NCI-H510A (cell line): Measurements from ENCODE around the gene MARS2.
"Not testable (repeated sequence)": the region's sequence is repeated elsewhere in the genome, so short reads cannot be mapped to it uniquely, and the experiment has no call there.

Source experiments
- DNase-seq: peaks from one replicate; lab custom pipeline; 2025; lab: John Stamatoyannopoulos, UW

The MARS2 gene

GRCh38 chr2:197705121-197705911, at the start of gene MARS2:
Gene MARS2, plus strand, starts transcription at chr2:197705369. Its CDS starts 37 bp downstream, at chr2:197705406.
- peak; percentile 83 for DNase-seq

DNA sequence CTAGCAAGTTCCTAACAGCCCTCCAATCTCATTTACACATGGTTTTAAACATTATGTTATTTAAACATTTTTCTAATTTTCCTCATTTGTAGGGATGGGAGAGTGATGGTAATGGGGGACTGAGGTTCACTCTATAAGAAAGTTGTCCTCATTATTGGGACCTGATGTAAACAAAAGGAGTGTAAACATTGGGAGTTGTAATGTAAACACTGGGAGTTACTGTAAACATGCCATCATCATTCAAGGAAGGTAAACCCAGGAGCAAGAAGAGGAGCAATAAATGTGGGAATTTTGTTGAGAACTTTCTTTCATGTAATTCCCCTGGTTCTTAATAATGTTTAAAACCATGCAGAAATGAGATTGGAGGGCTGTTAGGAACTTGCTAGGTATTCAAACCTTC, 47.6 kb upstream of the MARS2 start:
- no peak for DNase-seq

GRCh38 chr2:197661626-197662025, 43.5 kb upstream of the MARS2 start:
- no peak for DNase-seq

GRCh38 chr2:197666277-197666676, 38.9 kb upstream of the MARS2 start:
- DNase-seq, result no peak

GRCh38 chr2:197668296-197668695, 36.9 kb upstream of the MARS2 start:
- no peak for DNase-seq

DNA sequence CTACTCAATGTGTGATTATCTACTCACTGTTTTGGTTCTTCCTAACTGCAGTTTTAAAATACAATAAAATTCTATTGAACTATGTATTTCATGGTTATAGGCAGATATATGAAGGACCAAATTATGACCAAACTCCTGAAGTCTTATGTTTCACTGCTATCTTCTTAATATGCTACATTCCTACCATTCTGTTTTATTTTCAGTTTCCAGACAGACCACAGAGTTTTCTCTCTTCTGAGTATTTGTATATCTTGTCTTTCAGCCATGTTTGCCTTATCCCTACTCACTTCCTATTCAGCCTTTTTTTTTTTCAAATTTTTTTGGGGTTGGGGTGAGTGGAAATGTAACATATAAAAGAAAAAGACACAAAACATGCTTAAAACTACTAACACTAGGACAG, 36.1 kb upstream of the MARS2 start:
- DNase-seq, result no peak

GRCh38 chr2:197672371-197672893, 32.7 kb upstream of the MARS2 start:
- DNase-seq, result no peak

DNA sequence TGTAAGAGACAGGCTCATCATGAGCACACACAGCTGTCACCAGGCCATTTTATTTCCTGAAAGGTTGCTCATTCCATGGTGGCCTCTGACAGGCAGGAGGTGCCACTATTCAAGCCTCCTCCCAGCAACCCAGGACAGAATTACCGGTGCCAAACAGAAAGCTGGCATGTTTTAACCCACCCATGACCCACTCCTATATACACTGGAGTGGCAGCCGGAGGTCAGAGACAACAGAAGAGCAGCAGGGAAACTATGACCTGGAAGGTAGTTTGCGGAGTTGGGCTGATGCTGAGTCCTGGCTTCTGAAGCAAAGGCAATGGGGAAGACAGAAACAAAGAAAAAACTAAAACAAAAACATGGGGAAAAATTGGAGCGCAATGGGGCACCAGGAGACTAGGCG, 32.1 kb upstream of the MARS2 start:
- no peak for DNase-seq

GRCh38 chr2:197673606-197674005, 31.6 kb upstream of the MARS2 start:
- DNase-seq, result no peak

DNA sequence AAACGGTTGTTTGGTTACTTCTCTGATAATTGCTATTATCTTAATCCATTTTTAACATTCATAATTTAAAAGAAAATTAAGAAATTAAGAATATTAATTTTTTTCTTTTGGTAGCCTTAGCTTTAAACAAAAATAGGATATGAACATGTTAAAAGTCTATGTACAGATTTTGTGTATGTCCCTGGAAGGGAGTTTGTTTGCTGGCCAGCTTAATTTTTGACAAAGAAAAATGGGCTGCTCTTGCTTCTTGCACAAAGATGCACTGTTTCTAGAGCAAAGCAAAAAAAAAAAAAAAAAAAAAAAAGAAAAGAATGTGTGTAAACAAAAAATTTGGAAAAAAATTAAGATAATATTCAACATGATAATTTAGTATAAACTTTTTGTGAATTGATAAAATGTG, 31.1 kb upstream of the MARS2 start:
- no peak for DNase-seq

DNA sequence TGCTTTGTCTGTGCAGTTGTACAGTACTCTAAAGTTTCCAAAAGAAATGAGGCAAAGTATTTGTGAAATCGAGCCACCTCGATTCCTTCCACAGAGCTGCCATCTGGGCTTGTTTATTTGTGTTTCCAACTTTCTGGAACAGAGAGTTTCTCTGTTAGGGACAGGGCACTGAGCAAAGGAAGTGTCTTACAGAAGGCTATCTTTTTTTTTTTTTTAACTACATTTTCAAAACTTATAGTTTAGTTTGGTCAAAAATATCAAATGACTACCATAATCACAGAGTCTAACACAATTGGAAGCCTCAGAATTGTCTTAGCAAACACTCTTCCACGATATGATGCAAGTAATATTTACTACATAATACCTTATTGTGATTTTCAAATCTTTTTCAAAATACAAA, 30.6 kb upstream of the MARS2 start:
- DNase-seq, result no peak

DNA sequence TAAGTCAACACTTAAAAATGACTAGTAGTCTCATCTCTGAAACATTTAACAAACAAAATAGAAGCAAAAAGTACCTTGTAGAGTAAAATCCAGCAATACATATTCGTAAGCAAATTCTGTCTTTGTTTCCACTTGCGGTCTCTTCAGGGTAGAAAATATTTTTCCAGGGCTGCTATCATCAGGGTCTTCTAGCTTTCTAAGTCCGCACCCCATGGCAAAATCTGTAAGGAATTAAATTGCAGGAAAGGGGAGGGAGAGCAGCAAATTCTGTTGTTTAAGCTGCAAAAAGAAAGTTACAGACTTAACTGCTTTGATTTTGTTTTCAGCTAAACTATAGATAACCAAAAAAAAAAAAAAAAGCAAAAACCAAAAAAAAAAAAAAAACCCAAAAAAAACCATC, 29.9 kb upstream of the MARS2 start, which contains the start of gene RFTN2:
TSS of gene RFTN2 (minus strand) at position 342 of the 400 bp plus-strand sequence. CDS start at position 213, 129 bp downstream.
- no peak for DNase-seq

GRCh38 chr2:197675711-197676188, 29.4 kb upstream of the MARS2 start:
- DNase-seq, result no peak

- DNase-seq, result no peak
These were observed 28.1 kb upstream of the MARS2 start for GRCh38 chr2:197677056-197677455.

DNA sequence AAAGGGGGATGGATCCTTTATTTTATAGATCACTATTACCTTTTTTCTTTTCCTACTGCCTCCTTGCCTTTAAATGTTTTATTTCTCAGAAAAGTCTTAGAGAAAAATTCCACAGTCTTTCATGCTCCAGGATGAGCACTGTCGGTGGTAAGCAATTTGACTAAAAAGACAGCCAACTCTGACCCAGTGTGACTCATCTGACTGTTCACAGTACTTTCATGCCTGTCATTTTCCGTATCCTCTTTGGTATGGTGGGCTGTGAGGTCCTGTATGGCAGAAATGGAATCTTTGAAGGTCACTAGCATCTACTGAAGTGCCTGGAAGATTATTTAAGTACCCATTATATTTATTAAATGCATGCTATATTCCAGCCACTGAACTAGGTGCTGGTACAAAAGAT, 27.7 kb upstream of the MARS2 start:
- DNase-seq, result no peak

DNA sequence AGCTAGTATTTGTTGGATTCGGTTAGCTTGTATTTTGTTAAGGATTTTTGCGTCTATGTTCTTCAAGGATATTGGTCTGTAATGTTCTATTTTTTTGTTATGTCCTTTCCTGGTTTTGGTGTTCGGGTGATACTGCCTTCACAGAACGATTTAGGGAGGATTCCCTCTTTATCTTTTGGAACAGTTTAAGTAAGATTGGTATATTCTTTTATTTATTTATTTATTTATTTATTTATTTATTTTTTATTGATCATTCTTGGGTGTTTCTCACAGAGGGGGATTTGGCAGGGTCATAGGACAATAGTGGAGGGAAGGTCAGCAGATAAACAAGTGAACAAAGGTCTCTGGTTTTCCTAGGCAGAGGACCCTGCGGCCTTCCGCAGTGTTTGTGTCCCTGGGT, 10.0 kb upstream of the MARS2 start:
- not testable (repeated sequence) for DNase-seq

GRCh38 chr2:197695971-197696370, 9.2 kb upstream of the MARS2 start:
- not testable (repeated sequence) for DNase-seq

GRCh38 chr2:197696571-197696970, 8.6 kb upstream of the MARS2 start:
- DNase-seq, result not testable (repeated sequence)

DNA sequence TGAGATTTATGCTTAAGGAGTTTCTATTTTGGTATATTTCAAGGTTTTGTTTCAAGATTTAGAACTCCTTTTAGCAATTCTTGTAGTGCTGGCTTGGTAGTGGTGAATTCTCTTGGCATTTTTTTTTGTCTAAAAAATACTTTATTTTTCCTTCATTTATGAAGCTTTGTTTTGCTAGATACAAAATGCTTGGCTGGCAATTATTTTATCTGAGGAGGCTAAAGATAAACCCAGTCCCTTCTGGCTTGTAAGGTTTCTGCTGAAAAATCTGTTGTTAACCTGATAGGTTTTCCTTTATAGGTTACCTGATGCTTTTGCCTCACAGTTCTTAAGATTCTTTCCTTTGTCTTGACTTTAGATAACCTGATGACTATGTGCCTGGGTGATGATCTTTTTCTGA, 5.4 kb upstream of the MARS2 start:
- not testable (repeated sequence) for DNase-seq

GRCh38 chr2:197700960-197701359, 4.2 kb upstream of the MARS2 start:
- no peak for DNase-seq

GRCh38 chr2:197704434-197705120, 592 bp upstream of the MARS2 start:
- no peak for DNase-seq

DNA sequence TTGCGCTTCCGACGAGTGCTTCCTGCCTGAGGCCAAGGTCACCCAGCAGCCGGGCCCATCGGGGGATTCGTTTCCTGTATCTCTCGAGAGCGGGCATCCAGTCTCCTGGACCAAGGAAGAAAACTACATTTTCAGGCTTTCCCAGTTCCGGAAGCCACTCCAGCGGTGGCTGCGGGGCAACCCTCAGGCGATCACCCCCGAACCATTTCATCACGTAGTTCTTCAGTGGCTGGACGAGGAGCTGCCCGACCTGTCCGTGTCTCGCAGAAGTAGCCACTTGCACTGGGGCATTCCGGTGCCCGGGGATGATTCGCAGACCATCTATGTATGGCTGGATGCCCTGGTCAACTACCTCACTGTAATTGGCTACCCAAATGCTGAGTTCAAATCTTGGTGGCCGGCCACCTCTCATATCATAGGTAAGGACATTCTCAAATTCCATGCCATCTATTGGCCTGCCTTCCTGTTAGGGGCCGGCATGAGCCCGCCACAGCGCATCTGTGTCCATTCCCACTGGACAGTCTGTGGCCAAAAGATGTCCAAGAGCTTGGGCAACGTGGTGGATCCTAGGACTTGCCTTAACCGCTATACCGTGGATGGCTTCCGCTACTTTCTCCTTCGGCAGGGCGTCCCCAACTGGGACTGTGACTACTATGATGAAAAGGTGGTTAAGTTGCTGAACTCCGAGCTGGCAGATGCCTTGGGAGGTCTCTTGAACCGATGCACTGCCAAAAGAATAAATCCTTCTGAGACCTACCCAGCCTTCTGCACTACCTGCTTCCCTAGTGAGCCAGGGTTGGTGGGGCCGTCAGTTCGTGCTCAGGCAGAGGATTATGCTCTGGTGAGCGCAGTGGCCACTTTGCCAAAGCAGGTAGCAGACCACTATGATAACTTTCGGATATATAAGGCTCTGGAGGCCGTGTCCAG, 1.0 kb downstream of the MARS2 start:
- DNase-seq, result no peak
